Measurements from ENCODE around the gene B3GNT5.

- TF ChIP-seq, protein P1, sequence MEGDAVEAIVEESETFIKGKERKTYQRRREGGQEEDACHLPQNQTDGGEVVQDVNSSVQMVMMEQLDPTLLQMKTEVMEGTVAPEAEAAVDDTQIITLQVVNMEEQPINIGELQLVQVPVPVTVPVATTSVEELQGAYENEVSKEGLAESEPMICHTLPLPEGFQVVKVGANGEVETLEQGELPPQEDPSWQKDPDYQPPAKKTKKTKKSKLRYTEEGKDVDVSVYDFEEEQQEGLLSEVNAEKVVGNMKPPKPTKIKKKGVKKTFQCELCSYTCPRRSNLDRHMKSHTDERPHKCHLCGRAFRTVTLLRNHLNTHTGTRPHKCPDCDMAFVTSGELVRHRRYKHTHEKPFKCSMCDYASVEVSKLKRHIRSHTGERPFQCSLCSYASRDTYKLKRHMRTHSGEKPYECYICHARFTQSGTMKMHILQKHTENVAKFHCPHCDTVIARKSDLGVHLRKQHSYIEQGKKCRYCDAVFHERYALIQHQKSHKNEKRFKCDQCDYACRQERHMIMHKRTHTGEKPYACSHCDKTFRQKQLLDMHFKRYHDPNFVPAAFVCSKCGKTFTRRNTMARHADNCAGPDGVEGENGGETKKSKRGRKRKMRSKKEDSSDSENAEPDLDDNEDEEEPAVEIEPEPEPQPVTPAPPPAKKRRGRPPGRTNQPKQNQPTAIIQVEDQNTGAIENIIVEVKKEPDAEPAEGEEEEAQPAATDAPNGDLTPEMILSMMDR (conservative IDR thresholded peaks at IDR 0.05; ENCODE audit: low read depth, low read length), result no peak
- no peak for TF ChIP-seq EZH2 (IDR thresholded peaks at IDR 0.05; ENCODE audit: borderline replicate concordance, low read depth, low read length, poor library complexity, severe bottlenecking)
These were observed 32.3 kb downstream of the B3GNT5 start for GRCh38 chr3:183285318-183285717.
